CD14-positive monocyte (primary cell): ENCODE measurements around the gene CST7. TPM values are rescaled to one million over a fixed set of nuclear protein-coding genes. Genes with fewer than 3 reads are reported as not detected.

Experiments used
- DNase-seq, 3 donors: peaks; one replicate each; pipeline ENCODE4 v3.0.0-alpha.2; 2011 to 2022
- H2AFZ ChIP-seq: 2 replicates; pipeline ENCODE4 v1.6.0; 2012; ENCODE audit warnings: mild to moderate bottlenecking, low read depth, low read length, inconsistent platforms; ENCODE audit not compliant: insufficient read depth, poor library complexity, severe bottlenecking
- H3K27ac ChIP-seq, 2 donors: 1 replicate in 1 of 2; 2 replicates in 1 of 2; pipeline ENCODE4 v1.5.1; 2012 to 2013; ENCODE audit warnings: low read length in 2 of 2, control low read depth in 1 of 2, inconsistent platforms in 1 of 2, low read depth in 1 of 2, mild to moderate bottlenecking in 1 of 2
- H3K27me3 ChIP-seq, 2 donors: one replicate each; pipeline versions ENCODE4 v1.6.0 to v1.6.1; 2011 to 2013; ENCODE audit warnings: low read length in 2 of 2; ENCODE audit not compliant: control insufficient read depth in 2 of 2, insufficient read depth in 2 of 2
- H3K36me3 ChIP-seq, 2 donors: replicated peaks in 1 of 2; 1 replicate in 1 of 2; 2 replicates in 1 of 2; pipeline versions ENCODE4 v1.5.1 to v1.6.1; 2012 to 2013; ENCODE audit warnings: low read length in 2 of 2, control low read depth in 1 of 2, inconsistent platforms in 1 of 2, mild to moderate bottlenecking in 1 of 2; ENCODE audit not compliant: insufficient read depth in 2 of 2, control insufficient read depth in 1 of 2
- H3K4me1 ChIP-seq, 2 donors: 1 replicate in 1 of 2; 2 replicates in 1 of 2; pipeline versions ENCODE4 v1.5.1 to v1.6.1; 2012 to 2013; ENCODE audit warnings: low read length in 2 of 2, control low read depth in 1 of 2, inconsistent platforms in 1 of 2, mild to moderate bottlenecking in 1 of 2, moderate library complexity in 1 of 2; ENCODE audit not compliant: insufficient read depth in 2 of 2, control insufficient read depth in 1 of 2
- H3K4me2 ChIP-seq: replicated peaks from 2 replicates; pipeline ENCODE3; 2012; ENCODE audit warnings: low read length, moderate library complexity, mild to moderate bottlenecking; ENCODE audit not compliant: poor library complexity, severe bottlenecking; ENCODE audit errors: extremely low read depth
- H3K4me3 ChIP-seq, 3 experiments: fragments of 200-600 bp in 1 of 3; sonication (generic) in 1 of 3; replicated peaks in 1 of 3; 1 replicate in 2 of 3; 2 replicates in 1 of 3; pipeline ENCODE4 v1.5.1; 2011 to 2013; ENCODE audit warnings: low read length in 3 of 3, mild to moderate bottlenecking in 3 of 3, control low read depth in 2 of 3, low read depth in 2 of 3, inconsistent platforms in 1 of 3, moderate library complexity in 1 of 3
- H3K79me2 ChIP-seq: 2 replicates; pipeline ENCODE4 v1.6.0; 2012; ENCODE audit warnings: mild to moderate bottlenecking, control low read depth, inconsistent platforms, low read length, moderate library complexity; ENCODE audit not compliant: insufficient read depth
- H3K9ac ChIP-seq: 2 replicates; pipeline ENCODE4 v1.6.0; 2017; ENCODE audit warnings: low read length, mild to moderate bottlenecking; ENCODE audit not compliant: insufficient read depth, poor library complexity, severe bottlenecking
- H3K9me3 ChIP-seq, 2 donors: replicated peaks in 1 of 2; 1 replicate in 1 of 2; 2 replicates in 1 of 2; pipeline versions ENCODE4 v1.5.1 to v1.6.1; 2012 to 2013; ENCODE audit warnings: low read length in 2 of 2, control low read depth in 1 of 2; ENCODE audit not compliant: control insufficient read depth in 1 of 2, insufficient read depth in 1 of 2
- H4K20me1 ChIP-seq: 2 replicates; pipeline ENCODE4 v1.6.0; 2012; ENCODE audit warnings: mild to moderate bottlenecking, low read length, control low read depth, moderate library complexity; ENCODE audit not compliant: insufficient read depth
- H3K27ac Mint-ChIP-seq, 7 donors: one replicate each; pipeline ENCODE4 v1.8.0; 2020; ENCODE audit warnings: mild to moderate bottlenecking in 7 of 7, mixed read lengths in 7 of 7, moderate library complexity in 6 of 7, inconsistent platforms in 2 of 7
- H3K27me3 Mint-ChIP-seq, 3 donors: one replicate each; pipeline ENCODE4 v1.8.0; 2021 to 2022; ENCODE audit warnings: low read depth in 3 of 3, mild to moderate bottlenecking in 3 of 3, mixed read lengths in 3 of 3, moderate library complexity in 3 of 3, inconsistent platforms in 1 of 3
- H3K36me3 Mint-ChIP-seq, 2 donors: one replicate each; pipeline ENCODE4 v1.8.0; 2020; ENCODE audit warnings: mixed read lengths in 2 of 2, inconsistent platforms in 1 of 2, mild to moderate bottlenecking in 1 of 2
- H3K4me1 Mint-ChIP-seq: one replicate; pipeline ENCODE4 v1.8.0; 2020; ENCODE audit warnings: mild to moderate bottlenecking, mixed read lengths
- H3K4me3 Mint-ChIP-seq, 2 donors: one replicate each; pipeline ENCODE4 v1.8.0; 2020; ENCODE audit warnings: mild to moderate bottlenecking in 2 of 2, mixed read lengths in 2 of 2, moderate library complexity in 1 of 2
- H3K9me3 Mint-ChIP-seq, 7 donors: one replicate each; pipeline ENCODE4 v1.8.0; 2020 to 2022; ENCODE audit warnings: mixed read lengths in 7 of 7, mild to moderate bottlenecking in 6 of 7, moderate library complexity in 6 of 7, inconsistent platforms in 2 of 7
- CTCF ChIP-seq: fragments of 200-600 bp; IDR thresholded peaks from one replicate; pipeline ENCODE4 v1.8.0; 2022; ENCODE audit warnings: antibody characterized with exemption, mild to moderate bottlenecking
- WGBS: methylation state at CpG from one replicate; pipeline ENCODE4 v1.1.5; 2013; ENCODE audit warnings: missing lambda C conversion rate; ENCODE audit not compliant: insufficient coverage; 5-methylcytosine and 5-hydroxymethylcytosine counted together
- intact Hi-C, 2 donors: fragments of 100-400 bp; cut with micrococcal nuclease; formaldehyde crosslinking; loops; one replicate each; pipeline versions ENCODE4 v1.15.0 to v1.15.1; 2023
- polyA plus RNA-seq, 3 donors: library from polyadenylated mRNA; depleted of rRNA in 1 of 3; unstranded in 2 of 3; stranded (reverse) in 1 of 3; fragments of 300-500 nt in 2 of 3; fragments of >200 nt in 1 of 3; fragmentation: Illumina TruSeq in 2 of 3; gene quantifications; 1 replicate in 2 of 3; 2 replicates in 1 of 3; pipeline ENCODE4 v1.2.3, GENCODE V29; 2012 to 2021

The CST7 gene
- polyA plus RNA-seq, 3 donors: 1.2 to 3.2 (median 1.8) TPM

GRCh38 chr20:24994186-24994465, 45.1 kb downstream of the CST7 start:
- peaks cover 2 to 5% (median 5%) of the 10 kb centered on the region in 3 donors for H3K27me3 Mint-ChIP-seq
- Histone ChIP-seq H3K27me3 (no peaks in the 10 kb centered on the region), H3K9ac (no peak overlapping the region), H2AFZ (no peak overlapping the region), H4K20me1 (no peaks in the 10 kb centered on the region), H3K36me3 (no peaks in the 10 kb centered on the region), H3K4me1 (peaks cover 36 to 50% of the 10 kb centered on the region in 2 donors), H3K9me3 (no peaks in the 10 kb centered on the region), H3K4me3 (no peak overlapping the region), H3K79me2 (peaks cover 34% of the 10 kb centered on the region), H3K27ac (no peak overlapping the region), H3K4me2 (no peak overlapping the region)
- no peak for DNase-seq
- intact Hi-C loops: loop anchor here (2.0 to 10.0 kb wide), 8 partner anchors 71 to 703 kb away; partner anchors contain the start of genes ENTPD6 (in 2 of the 2), PYGB (in 2 of the 2), ABHD12 (in 1 of the 2) and GINS1 (in 1 of the 2)
- TF ChIP-seq CTCF: no peak
- no peak overlapping the region for H3K4me3 Mint-ChIP-seq
- H3K36me3 Mint-ChIP-seq: peaks cover 0 to 3% of the 10 kb centered on the region in 2 donors
- H3K27ac Mint-ChIP-seq: peak overlapping the region in 4 of 7 donors; percentile 13 to 26 (median 20)
- peaks cover 61% of the 10 kb centered on the region for H3K4me1 Mint-ChIP-seq
- no peaks in the 10 kb centered on the region for H3K9me3 Mint-ChIP-seq
- 100% methylated on average over 1 of the region's 1 CpG for WGBS

GRCh38 chr20:24994470-24995368, 45.6 kb downstream of the CST7 start:
- H3K4me1 Mint-ChIP-seq: peaks cover 55% of the 10 kb centered on the region
- Histone ChIP-seq H3K79me2 (peaks cover 28% of the 10 kb centered on the region), H3K9me3 (no peaks in the 10 kb centered on the region), H3K27me3 (no peaks in the 10 kb centered on the region), H3K9ac (no peak overlapping the region), H3K4me2 (no peak overlapping the region), H2AFZ (peak overlapping the region; percentile 32), H3K4me1 (peaks cover 31 to 44% of the 10 kb centered on the region in 2 donors), H4K20me1 (no peaks in the 10 kb centered on the region), H3K36me3 (no peaks in the 10 kb centered on the region), H3K27ac (no peak overlapping the region), H3K4me3 (no peak overlapping the region)
- H3K36me3 Mint-ChIP-seq: peaks cover 0 to 3% of the 10 kb centered on the region in 2 donors
- intact Hi-C loops: loop anchor here (1.0 to 10.0 kb wide), 9 partner anchors 70 to 703 kb away; partner anchors contain the start of genes ENTPD6 (in 2 of the 2), PYGB (in 2 of the 2), ABHD12 (in 1 of the 2) and GINS1 (in 1 of the 2)
- WGBS: 49% methylated on average over 11 of the region's 20 CpGs
- DNase-seq: peak; percentile 72 to 73 (median 72)
- peak; percentile 88 for TF ChIP-seq CTCF
- peak overlapping the region; percentile 53 to 67 for H3K4me3 Mint-ChIP-seq
- peak overlapping the region in 2 of 7 donors; percentile 15 to 26 for H3K27ac Mint-ChIP-seq
- H3K27me3 Mint-ChIP-seq: peaks cover 2 to 5% (median 5%) of the 10 kb centered on the region in 3 donors
- no peaks in the 10 kb centered on the region for H3K9me3 Mint-ChIP-seq
